ENCODE measurements around the gene INAFM1. TPM values are rescaled to one million over a fixed set of nuclear protein-coding genes. Genes with fewer than 3 reads are reported as not detected.
"Not testable (repeated sequence)": the region's sequence is repeated elsewhere in the genome, so short reads cannot be mapped to it uniquely, and the experiment has no call there.

INAFM1 gene
- total and polyA plus RNA-seq, 2 experiments from 2014 or later, result 1.9 to 11.9 TPM

DNA sequence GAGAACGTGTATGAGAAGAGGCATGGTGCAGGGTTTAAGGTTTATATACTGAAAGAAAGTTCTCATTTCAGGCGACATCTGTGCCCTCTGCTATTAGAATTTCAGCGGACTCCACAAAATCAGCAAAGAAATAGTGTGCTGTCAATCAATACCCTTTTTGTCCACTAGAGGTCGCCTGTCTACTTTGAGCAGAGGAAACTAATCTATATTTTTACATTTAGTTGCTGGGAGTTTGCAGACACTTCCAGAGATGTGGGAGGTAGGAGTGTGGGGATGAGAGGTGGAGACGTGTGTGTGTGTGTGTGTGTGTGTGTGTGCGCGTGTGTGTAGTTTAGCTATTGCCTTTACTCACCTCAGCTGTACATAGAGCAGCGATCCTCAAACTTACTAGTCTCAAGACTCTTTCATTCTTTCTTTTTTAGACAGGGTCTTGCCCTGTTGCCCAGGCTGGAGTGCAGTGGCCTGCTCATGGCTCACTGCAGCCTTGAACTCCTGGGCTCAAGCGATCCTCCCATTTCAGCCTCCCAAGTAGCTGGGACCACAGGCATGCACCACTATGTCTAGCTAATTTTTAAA lies 9.7 kb downstream of the INAFM1 start:
- Histone ChIP-seq H3K27ac (no peak overlapping the region), H3K9me3 (ENCODE audit: low read depth) (no peaks in the 10 kb centered on the region), H3K9me2 (replicated peaks; ENCODE audit: insufficient read depth) (no peaks in the 10 kb centered on the region), H3K4me3 (no peak overlapping the region), H3K4me1 (ENCODE audit: insufficient read depth) (peaks cover 6% of the 10 kb centered on the region), H3K36me3 (replicated peaks; ENCODE audit: insufficient read depth, low read depth) (no peaks in the 10 kb centered on the region), H3K79me2 (no peaks in the 10 kb centered on the region), H3K4me2 (no peak overlapping the region), H3K27me3 (no peaks in the 10 kb centered on the region), H2AFZ (no peak overlapping the region), H4K20me1 (ENCODE audit: insufficient read depth, poor library complexity, severe bottlenecking) (no peaks in the 10 kb centered on the region)
- 29% methylated on average over 9 of the region's 9 CpGs for WGBS (ENCODE audit: low lambda C conversion rate, missing lambda C conversion rate)
- TF ChIP-seq EZH2phosphoT487 (IDR thresholded peaks at IDR 0.05; ENCODE audit: low read depth, severe bottlenecking, unreplicated experiment), result no peak
- peak; percentile 86 for TF ChIP-seq CTCF (IDR thresholded peaks at IDR 0.05; ENCODE audit: poor library complexity)
- peak; percentile 79 for DNase-seq (ENCODE audit: low spot score)

GRCh38 chr19:47296036-47296435 lies 21.4 kb downstream of the INAFM1 start:
- 22% methylated on average over 12 of the region's 12 CpGs for WGBS (ENCODE audit: low lambda C conversion rate, missing lambda C conversion rate)
- TF ChIP-seq CTCF (IDR thresholded peaks at IDR 0.05; ENCODE audit: poor library complexity) (peak; percentile 74), EZH2 (IDR thresholded peaks at IDR 0.05; ENCODE audit: borderline replicate concordance) (no peak)
- Histone ChIP-seq H3K9me2 (replicated peaks; ENCODE audit: insufficient read depth) (no peaks in the 10 kb centered on the region), H3K27me3 (no peaks in the 10 kb centered on the region), H2AFZ (no peak overlapping the region), H3K4me1 (ENCODE audit: insufficient read depth) (no peaks in the 10 kb centered on the region), H3K4me3 (no peak overlapping the region), H3K27ac (no peak overlapping the region), H3K9me3 (ENCODE audit: low read depth) (no peaks in the 10 kb centered on the region), H3K4me2 (no peak overlapping the region), H3K36me3 (replicated peaks; ENCODE audit: insufficient read depth, low read depth) (no peaks in the 10 kb centered on the region), H3K79me2 (no peaks in the 10 kb centered on the region), H4K20me1 (ENCODE audit: insufficient read depth, poor library complexity, severe bottlenecking) (no peaks in the 10 kb centered on the region)
- DNase-seq (ENCODE audit: low spot score), result peak; percentile 94

- H2AFZ ChIP-seq; H3K9me3 ChIP-seq (ENCODE audit: low read depth); H3K4me2 ChIP-seq; DNase-seq (ENCODE audit: low spot score); H3K36me3 ChIP-seq (replicated peaks; ENCODE audit: insufficient read depth, low read depth); H3K4me3 ChIP-seq; H3K27me3 ChIP-seq; H4K20me1 ChIP-seq (ENCODE audit: insufficient read depth, poor library complexity, severe bottlenecking); H3K9me2 ChIP-seq (replicated peaks; ENCODE audit: insufficient read depth); H3K79me2 ChIP-seq; H3K27ac ChIP-seq; H3K4me1 ChIP-seq (ENCODE audit: insufficient read depth): not testable (repeated sequence)
- 94% methylated on average over 9 of the region's 14 CpGs for WGBS (ENCODE audit: low lambda C conversion rate, missing lambda C conversion rate)
Measured at GRCh38 chr19:47300867-47301266, 26.2 kb downstream of the INAFM1 start.

- WGBS (ENCODE audit: low lambda C conversion rate, missing lambda C conversion rate), result 97% methylated on average over 10 of the region's 10 CpGs
- H3K9me3 ChIP-seq (ENCODE audit: low read depth), result no peaks in the 10 kb centered on the region
Measured at GRCh38 chr19:47302249-47302648, 27.6 kb downstream of the INAFM1 start.

More at GRCh38 chr19:47302249-47302648, 27.6 kb downstream of the INAFM1 start:
- no peak for DNase-seq (ENCODE audit: low spot score)
- no peaks in the 10 kb centered on the region for H3K79me2 ChIP-seq
- no peak overlapping the region for H3K27ac ChIP-seq
- no peak overlapping the region for H2AFZ ChIP-seq
- no peaks in the 10 kb centered on the region for H3K27me3 ChIP-seq
- no peaks in the 10 kb centered on the region for H4K20me1 ChIP-seq (ENCODE audit: insufficient read depth, poor library complexity, severe bottlenecking)
- TF ChIP-seq EZH2phosphoT487 (IDR thresholded peaks at IDR 0.05; ENCODE audit: low read depth, severe bottlenecking, unreplicated experiment) (no peak), CTCF (IDR thresholded peaks at IDR 0.05; ENCODE audit: poor library complexity) (no peak), EZH2 (IDR thresholded peaks at IDR 0.05; ENCODE audit: borderline replicate concordance) (no peak)
- no peaks in the 10 kb centered on the region for H3K9me2 ChIP-seq (replicated peaks; ENCODE audit: insufficient read depth)
- H3K4me3 ChIP-seq, result no peak overlapping the region
- H3K4me2 ChIP-seq, result no peak overlapping the region
- H3K36me3 ChIP-seq (replicated peaks; ENCODE audit: insufficient read depth, low read depth), result no peaks in the 10 kb centered on the region
- no peaks in the 10 kb centered on the region for H3K4me1 ChIP-seq (ENCODE audit: insufficient read depth)
